ENCODE data around the gene CREBBP. TPM values are rescaled to one million over a fixed set of nuclear protein-coding genes. Genes with fewer than 3 reads are reported as not detected.

Gene CREBBP
- total RNA-seq, 4 donors from 2014 or later, result 67.1 to 106 (median 91.0) TPM

- H3K27me3 ChIP-seq, result no peaks in the 10 kb centered on the region
- H3K27ac ChIP-seq, result no peak overlapping the region
- peaks cover 0 to 82% (median 3%) of the 10 kb centered on the region in 3 donors for H3K36me3 ChIP-seq
- TF ChIP-seq POLR2A (IDR thresholded peaks at IDR 0.05) (no peak), CTCF (IDR thresholded peaks at IDR 0.05) (no peak), EP300 (IDR thresholded peaks at IDR 0.05) (no peak)
- no peaks in the 10 kb centered on the region for H3K9me3 ChIP-seq
- no peak overlapping the region for H3K4me3 ChIP-seq
- 72 to 81% methylated on average over 4 of the region's 4 CpGs for WGBS, 2 donors
- DNase-seq (ENCODE audit: low spot score in 2 of 2), result no peak
- peaks cover 0 to 49% (median 9%) of the 10 kb centered on the region in 4 donors for H3K4me1 ChIP-seq
Observed at GRCh38 chr16:3776316-3776715, 104.2 kb downstream of the CREBBP start.

DNA sequence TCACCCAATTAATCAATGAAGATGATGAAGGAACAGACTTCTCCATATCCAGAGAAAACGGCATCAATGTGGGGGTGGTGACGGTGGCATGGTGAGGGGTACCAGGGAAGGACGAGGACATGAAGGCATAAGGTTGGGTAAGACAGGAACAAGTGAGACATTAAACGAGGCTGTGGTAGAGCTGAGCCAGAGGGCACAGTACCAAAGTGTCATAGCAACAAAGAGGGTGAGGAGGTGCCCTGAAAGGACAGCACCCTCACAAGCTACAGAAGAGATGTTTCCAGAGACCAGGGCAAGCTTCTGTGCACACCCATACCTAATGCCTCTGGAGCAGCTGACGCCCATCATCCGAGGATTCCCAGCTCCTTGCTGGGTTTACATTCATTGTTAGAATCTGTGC lies 105.7 kb downstream of the CREBBP start:
- Histone ChIP-seq H3K36me3 (peaks cover 3 to 80% (median 5%) of the 10 kb centered on the region in 3 donors), H3K27ac (peak overlapping the region in 2 of 4 donors; percentile 37 to 72), H3K4me3 (no peak overlapping the region), H3K9me3 (no peaks in the 10 kb centered on the region), H3K27me3 (no peaks in the 10 kb centered on the region), H3K4me1 (peaks cover 0 to 54% (median 9%) of the 10 kb centered on the region in 4 donors)
- no peak for DNase-seq (ENCODE audit: low spot score in 2 of 2)
- TF ChIP-seq CTCF (IDR thresholded peaks at IDR 0.05) (no peak), POLR2A (IDR thresholded peaks at IDR 0.05) (no peak), EP300 (IDR thresholded peaks at IDR 0.05) (no peak)
- 73 to 88% methylated on average over 6 of the region's 6 CpGs for WGBS, 2 donors

DNA sequence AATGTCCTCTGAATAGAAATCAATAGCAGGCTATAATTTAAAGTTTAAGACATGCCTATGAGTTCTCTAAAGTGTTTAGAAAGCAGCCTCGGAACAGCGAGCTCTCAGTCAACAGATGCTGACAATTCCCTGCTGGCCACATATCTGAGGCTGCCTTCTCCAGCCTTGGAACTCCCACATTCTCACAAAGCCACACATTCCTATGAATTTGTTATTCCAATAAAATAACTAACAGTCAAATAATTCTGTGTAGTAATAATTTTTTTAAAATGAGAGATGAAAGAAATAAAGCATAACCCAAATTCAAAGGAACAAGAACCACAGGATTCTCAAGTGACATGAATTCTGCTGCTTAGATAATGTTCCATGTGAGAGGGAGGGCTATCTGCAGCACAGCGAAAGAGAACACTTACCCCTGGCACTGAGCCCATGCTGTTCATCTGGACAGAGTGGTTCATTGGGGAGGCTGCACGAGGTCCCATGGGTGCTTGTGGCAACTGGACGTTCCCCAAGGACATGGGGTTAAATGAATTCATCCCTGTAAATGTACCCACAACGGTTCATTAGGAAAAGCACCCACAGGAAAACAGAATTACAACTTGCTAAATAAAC lies 106.3 kb downstream of the CREBBP start:
- DNase-seq (ENCODE audit: low spot score in 2 of 2), result peak in 1 of 2 donors; percentile 43
- H3K4me3 ChIP-seq, result no peak overlapping the region
- H3K4me1 ChIP-seq, result peaks cover 0 to 54% (median 9%) of the 10 kb centered on the region in 4 donors
- 28 to 31% methylated on average over 6 of the region's 6 CpGs for WGBS, 2 donors
- H3K36me3 ChIP-seq, result peaks cover 3 to 80% (median 7%) of the 10 kb centered on the region in 3 donors
- TF ChIP-seq EP300 (IDR thresholded peaks at IDR 0.05) (no peak), POLR2A (IDR thresholded peaks at IDR 0.05) (no peak), CTCF (IDR thresholded peaks at IDR 0.05) (no peak)
- no peaks in the 10 kb centered on the region for H3K9me3 ChIP-seq
- peak overlapping the region in 2 of 4 donors; percentile 52 to 72 for H3K27ac ChIP-seq
- no peaks in the 10 kb centered on the region for H3K27me3 ChIP-seq

DNA sequence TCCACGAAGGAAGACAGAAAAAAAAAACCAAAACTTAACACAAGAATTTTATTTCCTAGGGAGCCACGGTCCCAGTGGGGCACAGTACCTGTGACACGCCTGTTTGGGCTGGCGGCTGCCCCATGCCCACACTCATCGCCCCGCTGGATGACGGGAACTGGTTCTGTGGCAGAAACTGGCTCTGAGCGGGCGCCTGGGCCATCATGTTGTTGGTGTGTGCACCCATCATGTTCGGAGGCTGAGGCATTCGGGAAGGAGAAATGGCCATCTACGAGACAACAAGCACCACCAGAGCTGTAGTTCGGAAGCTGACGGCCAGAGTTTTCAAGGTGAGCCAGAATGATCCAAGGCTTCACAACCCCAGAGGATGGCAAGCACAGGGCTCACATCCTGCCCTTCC lies 106.8 kb downstream of the CREBBP start:
- Histone ChIP-seq H3K36me3 (peaks cover 3 to 80% (median 12%) of the 10 kb centered on the region in 3 donors), H3K4me1 (peaks cover 0 to 54% (median 9%) of the 10 kb centered on the region in 4 donors), H3K27ac (peak overlapping the region in 2 of 4 donors; percentile 52 to 72), H3K9me3 (no peaks in the 10 kb centered on the region), H3K27me3 (no peaks in the 10 kb centered on the region), H3K4me3 (no peak overlapping the region)
- TF ChIP-seq CTCF (IDR thresholded peaks at IDR 0.05), result no peak
- no peak for TF ChIP-seq POLR2A (IDR thresholded peaks at IDR 0.05)
- TF ChIP-seq EP300 (IDR thresholded peaks at IDR 0.05), result no peak
- no peak for DNase-seq (ENCODE audit: low spot score in 2 of 2)
- 84 to 91% methylated on average over 14 of the region's 14 CpGs for WGBS, 2 donors

DNA sequence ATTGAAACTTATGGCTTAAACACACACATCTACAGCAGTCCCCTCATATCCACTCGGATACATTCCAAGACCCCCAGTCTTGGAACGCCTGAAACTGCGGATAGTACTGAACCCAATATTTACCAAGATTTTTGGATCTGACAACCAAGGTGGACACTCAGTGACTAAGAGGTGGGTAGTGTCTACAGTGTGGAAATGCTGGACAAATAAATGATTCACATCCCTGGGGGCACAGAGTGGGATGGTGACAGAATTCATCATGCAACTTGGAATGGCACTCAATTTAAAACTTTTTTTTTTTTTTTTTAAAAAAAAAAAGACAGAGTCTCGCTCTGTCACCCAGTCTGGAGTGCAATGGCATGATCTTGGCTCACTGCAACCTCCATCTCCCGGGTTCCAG lies 109.0 kb downstream of the CREBBP start:
- no peak for DNase-seq (ENCODE audit: low spot score in 2 of 2)
- WGBS, 2 donors, result 96% methylated on average over 5 of the region's 5 CpGs
- Histone ChIP-seq H3K36me3 (peaks cover 4 to 79% (median 27%) of the 10 kb centered on the region in 3 donors), H3K27me3 (no peaks in the 10 kb centered on the region), H3K27ac (peak overlapping the region in 2 of 4 donors; percentile 55 to 63), H3K4me1 (peaks cover 0 to 52% (median 9%) of the 10 kb centered on the region in 4 donors), H3K4me3 (no peak overlapping the region), H3K9me3 (no peaks in the 10 kb centered on the region)
- no peak for TF ChIP-seq CTCF (IDR thresholded peaks at IDR 0.05)
- no peak for TF ChIP-seq EP300 (IDR thresholded peaks at IDR 0.05)
- TF ChIP-seq POLR2A (IDR thresholded peaks at IDR 0.05), result no peak
